HG02623 (cell line): ENCODE results near the gene NPBWR2.
"Not testable (repeated sequence)": the region's sequence is repeated elsewhere in the genome, so short reads cannot be mapped to it uniquely, and the experiment has no call there.

ENCODE experiments used
- ATAC-seq: cut with Tn5 transposase; IDR thresholded peaks from one replicate; pipeline ENCODE4 v1.9.1; 2021; ENCODE audit warnings: moderate library complexity; ENCODE audit not compliant: unreplicated experiment

The NPBWR2 gene

GRCh38 chr20:64144144-64144912 is 37.0 kb upstream of the NPBWR2 start:
- ATAC-seq: no peak

DNA sequence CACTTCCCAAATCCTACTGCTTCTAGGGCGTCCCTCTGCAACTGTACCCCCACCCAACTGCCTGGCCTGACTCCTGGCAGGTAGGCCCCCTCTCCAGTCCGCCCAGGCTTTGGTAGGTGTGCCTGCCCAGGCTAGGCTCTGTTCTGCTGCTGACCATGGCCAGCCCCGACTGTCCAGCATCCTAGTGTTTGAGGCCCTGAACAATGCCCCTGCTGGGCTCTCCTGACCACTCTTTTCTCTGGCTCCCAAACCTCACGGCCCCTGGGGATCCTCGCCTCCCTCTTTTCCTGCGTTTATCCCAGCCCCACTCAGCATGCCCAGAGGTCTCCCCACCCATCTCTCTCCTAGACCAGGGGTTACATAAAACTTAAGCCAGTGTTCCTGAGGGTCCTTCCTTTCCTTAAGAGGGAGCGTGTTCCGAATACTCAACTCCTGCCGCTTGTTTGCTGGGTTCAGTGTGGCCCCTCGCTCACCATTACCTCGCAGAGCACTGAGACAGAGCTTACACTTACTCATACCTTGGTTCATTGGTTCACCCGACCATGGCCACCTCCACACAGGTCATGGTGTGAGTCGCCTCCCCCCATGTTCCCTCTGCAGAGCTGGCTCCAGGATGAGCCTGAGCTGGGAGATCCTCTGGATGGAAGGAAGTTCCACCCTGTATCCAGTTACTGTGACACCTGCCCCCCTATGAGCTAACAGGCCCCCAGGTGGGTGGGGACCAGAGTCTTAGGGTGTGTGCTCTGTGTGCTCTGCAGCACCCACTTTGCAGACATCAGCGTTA is 35.8 kb upstream of the NPBWR2 start:
- no peak for ATAC-seq

DNA sequence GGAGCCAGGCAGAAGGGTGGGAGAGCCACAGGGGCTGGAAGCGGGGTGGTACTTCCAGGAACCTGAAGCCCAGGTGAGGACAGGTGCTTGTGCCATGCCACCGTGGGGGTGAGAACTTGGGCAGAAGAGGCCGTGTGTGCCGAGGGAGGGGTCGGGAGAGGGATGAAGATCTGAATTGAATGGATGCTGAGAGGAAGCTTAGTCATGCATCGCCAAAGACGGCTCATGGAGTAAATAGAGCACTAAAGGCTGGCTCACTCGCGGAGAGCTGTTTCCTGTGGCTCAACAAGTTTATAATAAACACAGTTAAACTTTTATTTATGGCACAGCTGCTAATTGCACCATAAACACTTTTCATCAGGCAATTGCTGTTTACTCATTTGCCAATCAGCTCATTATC is 35.2 kb upstream of the NPBWR2 start:
- ATAC-seq: no peak

- no peak for ATAC-seq
Observed at GRCh38 chr20:64140956-64141355, 33.6 kb upstream of the NPBWR2 start.

GRCh38 chr20:64140061-64140931 is 32.9 kb upstream of the NPBWR2 start:
- ATAC-seq: no peak

GRCh38 chr20:64139199-64140060 is 32.1 kb upstream of the NPBWR2 start:
- ATAC-seq: no peak

DNA sequence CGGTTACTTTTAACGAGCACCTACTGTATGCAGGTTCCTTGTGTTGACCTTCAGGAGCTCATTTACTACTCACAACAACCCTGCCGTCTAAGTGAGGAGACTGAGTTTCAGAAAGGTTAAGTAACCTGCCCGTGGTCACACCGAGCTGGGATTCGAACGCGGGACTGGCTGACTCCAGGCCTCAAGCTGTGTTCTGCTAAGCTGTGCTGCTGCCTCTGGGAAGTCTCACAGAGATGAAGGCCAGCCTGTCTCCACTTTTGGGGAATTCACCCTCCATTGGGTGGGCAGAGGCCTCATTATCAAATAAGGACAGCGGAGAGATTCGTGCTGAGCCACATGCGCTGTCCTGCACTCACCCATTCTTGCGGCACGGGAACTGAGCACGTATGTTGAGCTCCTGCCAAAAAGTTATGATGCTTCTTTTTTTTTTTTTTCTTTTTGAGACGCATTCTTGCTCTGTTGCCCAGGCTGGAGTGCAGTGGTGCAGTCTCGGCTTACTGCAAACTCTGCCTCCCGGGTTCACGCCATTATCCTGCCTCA is 31.0 kb upstream of the NPBWR2 start:
- no peak for ATAC-seq

DNA sequence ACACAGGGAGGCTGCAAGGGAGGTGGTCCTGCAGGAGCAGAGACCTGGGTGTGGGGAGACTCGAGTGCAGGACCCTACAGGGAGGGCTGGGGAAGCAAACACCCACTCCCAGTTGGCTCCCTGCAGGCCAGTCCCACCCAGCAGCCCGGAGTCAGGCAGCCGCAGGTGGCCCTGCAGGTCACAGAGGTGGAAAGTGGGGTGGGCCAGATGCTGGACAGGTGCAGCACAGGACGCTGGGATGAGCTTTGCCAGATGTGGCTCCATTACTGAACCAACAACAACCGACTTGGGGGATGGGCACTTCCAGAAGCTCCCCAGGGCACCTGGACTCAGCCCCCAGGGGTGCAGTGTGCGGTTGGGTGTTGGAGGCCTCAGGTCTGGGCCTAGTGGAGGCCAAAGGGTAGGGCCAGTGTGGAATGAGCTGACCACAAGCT is 30.2 kb upstream of the NPBWR2 start:
- ATAC-seq: no peak

DNA sequence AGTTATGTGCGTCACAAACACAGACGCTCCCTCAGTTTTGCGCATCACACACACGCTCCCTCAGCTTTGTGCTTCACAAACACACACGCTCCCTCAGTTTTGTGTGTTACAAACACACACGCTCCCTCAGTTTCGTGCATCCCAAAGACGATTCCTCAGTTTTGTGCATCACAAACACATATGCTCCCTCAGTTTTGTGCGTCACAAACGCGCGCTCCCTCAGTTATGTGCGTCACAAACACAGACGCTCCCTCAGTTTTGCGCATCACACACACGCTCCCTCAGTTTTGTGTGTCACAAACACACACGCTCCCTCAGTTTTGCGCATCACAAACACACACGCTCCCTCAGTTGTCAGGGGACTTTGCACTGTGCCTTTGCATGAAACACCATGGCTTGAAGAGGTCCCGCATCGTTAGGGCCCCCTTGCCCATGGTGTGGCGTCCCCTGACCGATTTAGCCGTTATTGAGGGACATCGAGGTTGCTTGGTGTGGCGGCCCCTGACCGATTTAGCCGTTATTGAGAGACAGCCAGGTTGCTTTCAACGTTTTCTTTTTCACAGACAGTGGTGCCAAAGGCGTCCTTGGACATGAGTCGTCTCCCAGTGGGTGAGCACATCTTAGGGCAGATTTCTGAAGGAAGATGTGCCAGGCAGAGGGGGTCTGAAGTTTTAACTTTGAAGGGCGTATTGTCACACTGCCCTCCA is 28.8 kb upstream of the NPBWR2 start:
- ATAC-seq: no peak

DNA sequence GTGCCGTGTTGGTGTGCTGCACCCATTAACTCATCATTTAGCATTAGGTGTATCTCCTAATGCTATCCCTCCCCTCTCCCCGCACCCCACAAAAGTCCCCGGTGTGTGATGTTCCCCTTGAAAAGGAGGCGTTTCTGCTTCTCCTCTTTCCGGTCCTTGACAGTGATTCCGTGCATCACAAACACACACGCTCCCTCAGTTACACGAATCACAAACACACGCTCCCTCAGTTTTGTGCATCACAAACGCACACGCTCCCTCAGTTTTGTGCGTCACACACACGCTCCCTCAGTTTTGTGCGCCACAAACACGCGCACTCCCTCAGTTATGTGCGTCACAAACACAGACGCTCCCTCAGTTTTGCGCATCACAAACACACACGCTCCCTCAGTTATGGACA is 27.4 kb upstream of the NPBWR2 start:
- not testable (repeated sequence) for ATAC-seq

GRCh38 chr20:64133951-64134407 is 26.6 kb upstream of the NPBWR2 start:
- no peak for ATAC-seq

DNA sequence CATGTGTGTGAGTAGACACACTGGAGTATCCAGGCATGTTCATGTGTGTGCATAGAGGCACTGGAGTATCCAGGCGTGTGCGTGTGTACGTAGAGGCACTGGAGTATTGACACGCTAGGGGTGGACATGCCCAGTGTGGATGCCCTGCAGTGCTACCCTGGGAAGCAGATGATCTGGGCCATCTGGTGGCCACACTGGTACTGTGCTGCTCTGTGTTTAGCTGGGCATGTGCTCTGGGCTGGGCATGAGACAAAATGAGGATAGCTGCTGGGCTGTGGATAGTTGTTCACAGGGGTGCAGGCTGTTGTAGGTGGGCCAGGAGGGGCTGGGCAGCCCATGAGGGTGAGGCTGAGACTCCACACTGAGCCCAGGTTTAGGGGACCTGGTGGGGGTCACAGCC is 24.0 kb upstream of the NPBWR2 start:
- ATAC-seq: no peak

DNA sequence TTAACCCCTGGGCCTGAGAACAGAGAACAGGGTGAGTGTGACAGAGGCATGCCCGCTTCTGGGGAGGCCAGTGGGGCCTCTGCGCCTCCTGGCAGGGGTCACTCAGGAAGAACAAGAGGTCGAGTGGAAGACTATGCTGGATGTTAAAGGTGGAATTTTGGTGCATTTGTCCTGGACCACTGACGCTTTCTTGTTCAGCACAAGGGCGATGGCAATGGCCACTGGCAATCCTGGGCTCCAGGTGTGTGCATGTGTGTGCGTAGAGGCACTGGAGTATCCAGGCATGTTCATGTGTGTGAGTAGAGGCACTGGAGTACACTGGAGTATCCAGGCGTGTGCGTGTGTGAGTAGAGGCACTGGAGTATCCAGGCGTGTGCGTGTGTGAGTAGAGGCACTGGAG is 23.5 kb upstream of the NPBWR2 start:
- no peak for ATAC-seq

- no peak for ATAC-seq
Observed at GRCh38 chr20:64130271-64130670, 22.9 kb upstream of the NPBWR2 start.

DNA sequence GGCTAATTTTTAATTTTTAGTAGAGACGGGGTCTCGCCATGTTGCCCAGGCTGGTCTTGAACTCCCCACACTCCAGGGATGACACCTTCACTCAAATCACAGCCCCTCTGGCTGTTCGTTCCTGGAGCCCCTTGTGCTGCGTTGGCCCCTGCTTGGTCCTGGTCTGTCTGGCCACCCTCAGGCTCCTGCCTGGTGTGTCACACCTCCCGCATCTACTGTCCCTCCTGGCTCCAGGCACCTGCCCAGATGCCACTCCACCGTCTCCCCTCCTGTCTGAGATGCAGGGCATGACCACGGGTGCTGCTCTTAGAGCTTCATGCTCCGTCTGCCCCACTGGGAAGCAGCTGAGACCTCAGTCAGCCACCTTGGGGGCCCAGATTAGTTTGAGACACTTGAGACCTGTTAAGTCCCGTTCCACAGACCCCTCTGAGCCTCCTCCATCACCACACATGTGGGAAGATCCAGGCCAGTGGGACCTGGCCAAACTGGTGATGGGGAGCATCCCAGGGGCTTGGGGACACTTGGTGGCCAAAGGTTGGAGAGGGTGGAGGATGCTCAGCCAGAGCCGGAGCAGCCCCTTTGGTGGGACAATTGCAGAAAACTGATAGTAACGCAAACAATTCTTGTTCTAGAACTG is 21.9 kb upstream of the NPBWR2 start:
- ATAC-seq: no peak

DNA sequence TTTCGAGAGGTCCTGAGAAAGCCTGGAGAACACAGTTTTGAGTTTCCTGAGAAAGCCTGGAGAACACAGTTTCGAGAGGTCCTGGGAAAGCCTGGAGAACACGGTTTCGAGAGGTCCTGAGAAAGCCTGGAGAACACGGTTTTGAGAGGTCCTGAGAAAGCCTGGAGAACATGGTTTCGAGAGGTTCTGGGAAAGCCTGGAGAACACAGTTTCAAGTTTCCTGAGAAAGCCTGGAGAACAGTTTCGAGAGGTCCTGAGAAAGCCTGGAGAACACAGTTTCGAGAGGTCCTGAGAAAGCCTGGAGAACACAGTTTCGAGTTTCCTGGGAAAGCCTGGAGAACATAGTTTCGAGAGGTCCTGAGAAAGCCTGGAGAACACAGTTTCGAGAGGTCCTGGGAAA is 16.2 kb upstream of the NPBWR2 start:
- not testable (repeated sequence) for ATAC-seq

DNA sequence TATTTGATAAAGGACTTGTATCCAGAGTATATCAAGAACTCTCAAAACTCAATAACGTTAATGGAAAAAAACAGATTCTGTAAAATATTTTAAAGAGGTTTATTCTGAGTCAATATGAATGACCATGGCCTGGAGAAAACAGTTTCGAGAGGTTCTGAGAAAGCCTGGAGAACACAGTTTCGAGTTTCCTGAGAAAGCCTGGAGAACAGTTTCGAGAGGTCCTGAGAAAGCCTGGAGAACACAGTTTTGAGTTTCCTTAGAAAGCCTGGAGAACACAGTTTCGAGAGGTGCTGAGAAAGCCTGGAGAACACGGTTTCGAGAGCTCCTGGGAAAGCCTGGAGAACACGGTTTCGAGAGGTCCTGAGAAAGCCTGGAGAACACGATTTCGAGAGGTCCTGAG is 15.6 kb upstream of the NPBWR2 start:
- not testable (repeated sequence) for ATAC-seq

DNA sequence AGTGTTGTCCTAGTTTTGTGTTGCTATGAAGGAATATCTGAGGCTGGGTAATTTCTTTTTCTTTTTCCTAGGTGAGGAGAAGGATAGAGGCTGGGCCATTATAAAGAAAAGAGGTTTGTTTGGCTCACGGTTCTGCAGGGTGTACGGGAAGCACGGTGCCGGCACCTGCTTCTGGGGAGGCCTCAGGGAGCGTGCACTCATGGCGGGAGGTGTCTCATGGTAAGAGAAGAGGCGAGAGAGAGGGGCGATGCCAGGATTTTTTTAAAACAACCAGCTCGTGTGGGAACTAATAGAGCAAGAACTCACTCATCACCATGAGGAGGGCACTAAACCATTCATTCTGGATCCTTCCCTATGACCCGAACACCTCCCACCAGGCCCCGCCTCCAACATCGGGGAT is 14.2 kb upstream of the NPBWR2 start:
- ATAC-seq: no peak
